Retina (tissue), 1 donor: ENCODE results near the gene CAPN13.

Experiments used
- DNase-seq: peaks from one replicate; pipeline ENCODE4 v3.0.0-alpha.2; 2016

Gene CAPN13

DNA sequence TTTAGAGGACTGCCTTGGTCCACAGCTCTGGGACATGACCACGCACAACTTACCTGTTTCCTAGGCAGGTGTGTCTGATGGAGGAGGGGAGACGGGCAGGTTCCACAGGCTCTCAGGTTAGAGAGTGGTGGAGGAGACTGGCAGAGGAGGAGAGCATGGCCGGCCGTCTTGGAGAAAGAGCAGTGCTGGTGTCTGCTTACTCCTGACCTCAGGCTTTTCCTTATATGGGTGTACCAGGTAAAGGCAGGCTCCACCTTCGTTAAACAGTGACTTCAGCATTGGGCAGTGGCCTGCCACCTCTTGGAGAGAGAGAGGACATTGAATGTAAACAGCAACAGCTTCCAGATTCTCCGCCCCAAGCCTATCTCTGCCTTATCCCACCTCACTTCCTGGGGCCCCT, at the start of gene CAPN13:
CAPN13 (minus strand) TSS at position 198 of the 400 bp plus-strand sequence. CDS start 20,121 bp downstream, outside the sequence.
- DNase-seq: no peak

DNA sequence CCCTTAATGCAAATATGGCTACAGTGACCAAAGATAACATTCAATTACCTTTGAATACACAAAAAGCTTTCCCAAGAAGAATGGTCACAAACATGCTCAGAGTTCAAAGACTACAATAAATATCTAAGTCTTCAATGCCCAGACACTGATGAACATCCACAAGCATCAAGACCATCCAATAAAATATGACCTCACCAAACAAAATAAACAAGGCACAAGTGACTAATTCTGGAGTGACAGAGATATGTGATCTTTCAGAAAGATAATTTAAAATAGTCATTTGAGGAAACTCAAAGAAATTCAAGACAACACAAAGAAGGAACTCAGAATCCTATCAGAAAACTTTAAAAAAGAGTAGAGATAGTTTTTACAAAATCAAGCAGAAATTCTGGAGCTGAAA, 40.6 kb upstream of the CAPN13 start:
- no peak for DNase-seq

- no peak for DNase-seq
Observed at GRCh38 chr2:30847329-30847728, 40.1 kb upstream of the CAPN13 start.

DNA sequence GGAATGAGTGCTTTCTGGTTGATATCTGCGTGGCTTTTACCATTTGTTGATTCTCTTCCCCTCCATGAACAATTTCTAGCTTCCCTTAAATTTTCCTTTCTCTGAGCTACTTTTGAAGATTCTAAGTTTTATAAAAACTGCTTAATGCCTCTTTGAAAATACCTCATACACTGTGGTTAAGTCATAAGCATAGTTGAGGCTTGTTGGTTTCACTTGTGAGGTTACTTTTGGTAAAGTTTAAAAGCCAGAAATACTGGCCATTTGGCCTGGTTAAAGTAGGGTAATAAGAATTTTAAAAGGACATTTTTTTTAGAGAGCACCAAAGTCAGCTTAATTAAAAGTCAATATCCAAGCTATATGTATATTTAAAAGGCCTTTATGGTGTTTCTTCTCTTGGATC, 21.3 kb upstream of the CAPN13 start:
- DNase-seq: no peak

DNA sequence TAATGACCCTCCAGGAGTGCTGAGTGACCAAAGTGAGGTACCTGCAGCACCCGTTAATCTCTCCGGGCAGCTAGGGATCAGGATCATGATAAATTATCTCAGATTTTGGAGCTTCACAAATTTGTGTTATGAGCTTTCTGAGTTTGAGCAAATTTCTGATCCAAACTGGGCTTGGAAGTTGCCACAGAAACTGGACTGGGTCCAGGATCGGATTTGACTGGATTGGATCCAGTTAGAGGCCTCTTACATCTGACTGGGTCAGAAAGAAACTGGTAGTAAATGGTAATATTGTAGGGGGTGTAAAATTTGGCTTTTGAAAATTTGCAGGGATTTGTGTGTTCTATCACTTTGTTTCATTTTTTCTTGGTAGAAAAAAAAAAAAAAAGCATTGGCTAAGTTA, 19.7 kb upstream of the CAPN13 start:
- DNase-seq: no peak

GRCh38 chr2:30826481-30826880, 19.2 kb upstream of the CAPN13 start:
- no peak for DNase-seq

- peak; percentile 68 for DNase-seq
Observed at GRCh38 chr2:30823452-30823851, 16.2 kb upstream of the CAPN13 start.

- no peak for DNase-seq
Observed at GRCh38 chr2:30821960-30822359, 14.7 kb upstream of the CAPN13 start.

DNA sequence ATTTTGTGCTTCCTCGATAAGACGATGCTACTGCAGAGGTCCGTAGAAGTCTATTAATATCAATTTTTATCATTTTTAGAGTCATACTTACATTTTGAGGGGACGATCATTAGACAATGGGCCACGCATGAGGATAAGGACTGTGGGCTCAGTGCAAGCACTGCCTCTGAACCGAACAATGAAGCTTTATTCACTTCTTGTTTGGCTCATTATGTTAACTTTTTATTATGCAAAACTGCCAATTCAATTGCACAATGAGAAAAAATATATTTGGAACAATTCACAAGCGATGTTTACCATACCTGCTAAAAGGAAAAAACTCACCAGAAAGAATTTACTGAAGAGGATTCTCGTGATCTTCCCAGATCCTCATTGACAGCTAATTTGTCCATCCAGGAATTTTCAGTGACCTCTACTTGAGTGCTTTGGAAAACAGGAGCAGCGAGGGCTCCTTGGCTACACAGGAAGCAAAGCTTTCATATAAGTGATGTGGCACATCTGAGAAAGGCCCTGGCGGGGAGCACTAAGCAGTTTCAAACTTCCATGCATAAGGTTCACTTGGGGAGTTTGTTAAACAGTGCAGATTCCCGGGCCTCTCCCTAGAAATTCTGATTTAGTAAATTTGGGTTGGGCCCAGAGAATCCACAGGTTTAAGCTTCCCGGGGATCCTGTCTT, 13.3 kb upstream of the CAPN13 start:
- no peak for DNase-seq

DNA sequence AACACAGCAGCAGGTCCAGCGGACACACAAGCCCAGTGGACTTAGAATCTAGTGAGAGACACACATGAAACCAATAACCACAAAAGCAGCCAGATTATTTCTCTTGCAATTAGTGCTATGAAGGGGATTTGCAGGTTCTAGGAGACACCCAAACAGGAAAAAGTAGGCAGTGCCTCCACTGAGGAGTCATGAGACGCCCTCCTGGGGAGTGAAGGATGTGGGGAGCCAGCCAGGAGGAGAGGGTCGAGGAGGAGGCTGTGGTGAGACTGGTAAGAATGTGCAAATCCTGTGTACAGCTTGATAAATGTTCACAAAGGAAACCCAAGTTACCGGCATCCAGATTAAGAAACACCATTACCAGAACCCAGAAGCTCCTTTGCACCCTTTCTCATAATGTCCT, 2.7 kb upstream of the CAPN13 start:
- no peak for DNase-seq

- DNase-seq: no peak
Observed at GRCh38 chr2:30808695-30809094, 1.4 kb upstream of the CAPN13 start.

DNA sequence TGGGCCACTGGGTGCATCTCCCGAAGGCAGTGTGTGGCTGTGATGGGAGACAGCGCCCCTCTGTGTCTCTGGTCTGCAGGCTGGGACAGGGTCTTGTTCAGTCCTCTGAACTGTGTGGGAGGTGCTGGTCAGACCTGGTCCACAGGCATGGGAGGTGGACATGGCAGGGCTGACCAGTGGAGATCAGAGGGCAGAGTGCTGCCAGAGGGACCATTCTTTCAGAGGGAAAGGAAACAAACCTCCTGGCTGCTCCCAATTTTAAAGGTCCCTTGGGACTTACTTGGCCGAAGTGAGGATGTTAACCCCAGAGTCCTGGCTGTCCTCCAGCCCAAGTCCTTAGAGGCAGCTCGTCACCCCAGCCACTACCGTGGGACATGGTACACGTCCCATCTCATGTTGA, 4.0 kb downstream of the CAPN13 start:
- no peak for DNase-seq

DNA sequence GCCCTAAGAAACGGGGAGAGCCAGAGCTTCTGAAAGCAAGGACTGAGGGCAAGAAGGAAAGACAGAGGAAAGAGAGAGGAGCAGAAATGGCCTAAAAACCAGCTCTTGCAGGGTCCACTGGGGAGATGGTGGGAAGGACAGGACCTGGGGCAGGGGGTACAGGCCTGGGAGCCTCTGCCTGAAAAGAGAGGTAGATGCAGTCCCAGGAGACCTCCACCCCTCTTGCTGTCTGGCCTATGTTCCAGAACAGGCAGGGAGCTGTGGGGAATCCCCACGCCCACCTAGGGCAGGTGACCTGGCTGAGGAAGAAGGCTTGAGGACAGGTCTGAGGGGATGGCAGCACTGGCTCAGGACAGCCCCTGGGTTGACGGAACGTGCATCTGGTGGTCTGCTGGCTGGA, 4.6 kb downstream of the CAPN13 start:
- no peak for DNase-seq

GRCh38 chr2:30801821-30802455, 5.3 kb downstream of the CAPN13 start:
- DNase-seq: no peak

GRCh38 chr2:30800159-30800558, 7.1 kb downstream of the CAPN13 start:
- no peak for DNase-seq

- no peak for DNase-seq
Observed at GRCh38 chr2:30799366-30799765, 7.9 kb downstream of the CAPN13 start.

- DNase-seq: peak; percentile 38
Observed at GRCh38 chr2:30798536-30798991, 8.7 kb downstream of the CAPN13 start.

GRCh38 chr2:30797381-30798015, 9.7 kb downstream of the CAPN13 start:
- DNase-seq: no peak

- DNase-seq: no peak
Observed at GRCh38 chr2:30796699-30797098, 10.5 kb downstream of the CAPN13 start.

GRCh38 chr2:30792521-30792920, 14.7 kb downstream of the CAPN13 start:
- no peak for DNase-seq

DNA sequence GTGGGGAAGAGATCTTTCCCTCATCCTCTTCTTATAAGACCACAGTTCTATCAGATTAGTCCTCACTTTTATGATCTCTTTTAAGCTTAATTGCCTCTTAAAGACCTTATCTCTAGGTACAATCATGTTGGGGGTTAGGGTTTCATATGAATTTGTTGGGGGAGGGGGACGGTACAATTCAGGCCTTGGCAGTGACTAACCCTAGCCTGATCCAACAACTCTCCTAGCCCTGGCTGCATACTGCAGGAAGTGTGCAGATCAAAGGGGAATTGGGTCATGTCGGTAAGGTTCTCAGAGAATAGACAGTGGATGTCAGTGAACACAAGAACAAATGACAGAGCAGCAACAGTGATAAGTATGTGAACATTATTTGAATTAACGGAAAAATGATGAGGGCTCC, 16.4 kb downstream of the CAPN13 start:
- DNase-seq: no peak

DNA sequence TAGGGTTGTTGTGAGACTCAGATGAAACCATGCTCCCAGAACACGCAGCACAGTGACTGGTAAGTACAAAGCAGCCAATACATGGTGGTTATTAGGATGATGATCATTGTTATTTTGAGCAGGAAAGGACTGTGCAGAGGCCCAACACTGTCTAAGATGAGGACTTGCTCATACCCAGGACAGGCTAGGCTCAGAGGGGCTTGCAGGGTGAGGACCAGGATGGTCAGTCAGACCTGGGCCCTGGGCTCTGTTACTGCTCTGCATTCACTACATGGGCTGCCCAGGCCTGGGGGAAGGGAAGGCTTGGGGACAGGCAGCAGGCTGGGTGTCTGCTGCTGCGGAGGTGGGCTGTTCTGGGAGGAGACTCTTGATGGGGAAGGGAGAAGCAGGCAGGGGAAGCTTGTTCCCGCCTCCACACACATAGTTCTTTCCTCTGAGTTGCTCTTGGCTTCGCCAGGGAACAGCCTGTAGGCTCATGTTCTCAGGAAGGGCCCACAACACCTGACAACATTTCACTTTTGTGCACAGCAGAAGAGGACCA, 17.5 kb downstream of the CAPN13 start:
- DNase-seq: no peak

DNA sequence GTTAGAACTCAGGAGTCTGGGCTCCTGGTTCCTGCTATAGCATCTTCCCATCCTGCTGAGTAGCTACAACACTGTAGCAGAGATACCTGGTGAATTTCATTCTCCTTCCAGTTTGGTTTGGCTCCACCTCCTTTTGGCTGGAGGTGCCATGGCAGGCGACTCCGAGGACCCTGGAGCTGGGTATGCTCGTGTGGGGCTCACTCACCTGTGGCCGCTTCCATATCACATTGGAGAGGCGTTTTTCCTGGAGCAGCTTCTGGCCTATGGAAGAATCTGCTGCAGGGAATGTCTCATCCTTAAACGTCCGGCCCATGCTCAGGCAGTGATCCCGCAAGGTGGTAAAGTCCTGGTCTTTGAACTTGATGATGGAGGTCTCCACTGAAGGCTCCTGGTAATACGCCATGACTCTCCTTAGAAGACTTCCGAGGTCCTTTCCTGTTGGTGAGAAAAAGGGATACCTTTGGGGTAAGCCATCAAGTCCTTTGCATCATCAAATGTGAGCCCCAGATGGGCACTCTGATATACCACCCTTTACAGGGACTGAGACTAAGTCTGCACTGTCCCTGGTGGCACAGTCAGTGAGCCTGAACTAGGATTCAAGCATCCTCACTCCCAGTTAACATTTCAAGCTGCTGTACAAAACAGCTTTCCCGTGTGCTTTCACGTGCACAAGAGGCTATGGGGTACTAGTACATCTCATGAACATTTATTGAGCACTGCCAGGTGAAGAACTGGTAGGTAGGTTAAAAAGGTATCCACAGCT, 20.1 kb downstream of the CAPN13 start:
- DNase-seq: no peak
